Gastroesophageal sphincter (tissue), 3 donors: ENCODE measurements around the gene PDE11A.

ENCODE experiments used
- EP300 ChIP-seq: sonication (generic); formaldehyde crosslinking; IDR thresholded peaks from one replicate; pipeline ENCODE4 v1.6.1; 2017; ENCODE audit warnings: antibody characterized with exemption, mild to moderate bottlenecking
- POLR2A ChIP-seq, 2 donors: fragments of 450-650 bp; IDR thresholded peaks; one replicate each; pipeline ENCODE4 v1.6.1; 2017; ENCODE audit warnings: antibody characterized with exemption in 2 of 2, mild to moderate bottlenecking in 2 of 2, moderate library complexity in 1 of 2
- TF ChIP-seq, protein P1 (sequence below), 4 experiments: fragments of 200-600 bp in 2 of 4; fragments of 450-650 bp in 2 of 4; sonication (generic) in 1 of 4; IDR thresholded peaks; one replicate each; pipeline ENCODE4 v1.5.1; 2017 to 2019; ENCODE audit warnings: antibody characterized with exemption in 4 of 4, mild to moderate bottlenecking in 2 of 4, moderate library complexity in 2 of 4

- TF ChIP-seq, protein P1, sequence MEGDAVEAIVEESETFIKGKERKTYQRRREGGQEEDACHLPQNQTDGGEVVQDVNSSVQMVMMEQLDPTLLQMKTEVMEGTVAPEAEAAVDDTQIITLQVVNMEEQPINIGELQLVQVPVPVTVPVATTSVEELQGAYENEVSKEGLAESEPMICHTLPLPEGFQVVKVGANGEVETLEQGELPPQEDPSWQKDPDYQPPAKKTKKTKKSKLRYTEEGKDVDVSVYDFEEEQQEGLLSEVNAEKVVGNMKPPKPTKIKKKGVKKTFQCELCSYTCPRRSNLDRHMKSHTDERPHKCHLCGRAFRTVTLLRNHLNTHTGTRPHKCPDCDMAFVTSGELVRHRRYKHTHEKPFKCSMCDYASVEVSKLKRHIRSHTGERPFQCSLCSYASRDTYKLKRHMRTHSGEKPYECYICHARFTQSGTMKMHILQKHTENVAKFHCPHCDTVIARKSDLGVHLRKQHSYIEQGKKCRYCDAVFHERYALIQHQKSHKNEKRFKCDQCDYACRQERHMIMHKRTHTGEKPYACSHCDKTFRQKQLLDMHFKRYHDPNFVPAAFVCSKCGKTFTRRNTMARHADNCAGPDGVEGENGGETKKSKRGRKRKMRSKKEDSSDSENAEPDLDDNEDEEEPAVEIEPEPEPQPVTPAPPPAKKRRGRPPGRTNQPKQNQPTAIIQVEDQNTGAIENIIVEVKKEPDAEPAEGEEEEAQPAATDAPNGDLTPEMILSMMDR (IDR thresholded peaks at IDR 0.05): no peak
- TF ChIP-seq POLR2A (IDR thresholded peaks at IDR 0.05): no peak
- TF ChIP-seq EP300: no peak
Measured at GRCh38 chr2:177989029-177989885, 83.3 kb downstream of the PDE11A start.
